HepG2 (cell line): ENCODE data around the gene LST1. TPM values are rescaled to one million over a fixed set of nuclear protein-coding genes. Genes with fewer than 3 reads are reported as not detected.

Experiments
- AKNA ChIP-seq: sonication (generic); formaldehyde crosslinking; IDR thresholded peaks from 2 replicates; pipeline ENCODE4 v1.4.0; 2020; ENCODE audit warnings: missing genetic modification reagents, borderline replicate concordance
- GRHL1 ChIP-seq: sonication (generic); formaldehyde crosslinking; conservative IDR thresholded peaks from 2 replicates; pipeline ENCODE4 v1.8.0; 2022; ENCODE audit warnings: missing genetic modification reagents
- POLR2AphosphoS5 ChIP-seq: IDR thresholded peaks from 2 replicates; pipeline ENCODE4 v1.6.1; 2012; ENCODE audit warnings: low read depth, low read length
- RFXAP ChIP-seq: sonication (generic); formaldehyde crosslinking; IDR thresholded peaks from 2 replicates; pipeline ENCODE4 v1.4.0; 2020; ENCODE audit warnings: missing genetic modification reagents, borderline replicate concordance
- RNF219 ChIP-seq: sonication (generic); formaldehyde crosslinking; IDR thresholded peaks from 2 replicates; pipeline ENCODE4 v1.5.0; 2020; ENCODE audit warnings: mild to moderate bottlenecking, missing genetic modification reagents
- SMC3 ChIP-seq: IDR thresholded peaks from 2 replicates; pipeline ENCODE4 v1.6.1; 2011; ENCODE audit warnings: low read length, improper control_type of control experiment
- ZBTB33 ChIP-seq: sonication (generic); formaldehyde crosslinking; IDR thresholded peaks from 2 replicates; pipeline ENCODE4 v1.4.0; 2020; ENCODE audit warnings: missing genetic modification reagents
- ZNF576 ChIP-seq: sonication (generic); formaldehyde crosslinking; IDR thresholded peaks from 2 replicates; pipeline ENCODE4 v1.4.0; 2020; ENCODE audit warnings: mild to moderate bottlenecking, missing genetic modification reagents
- ZNF784 ChIP-seq: sonication (generic); formaldehyde crosslinking; IDR thresholded peaks from 2 replicates; pipeline ENCODE4 v1.5.1; 2020; ENCODE audit warnings: missing genetic modification reagents, mild to moderate bottlenecking, borderline replicate concordance
- ZNF800 ChIP-seq: sonication (generic); formaldehyde crosslinking; IDR thresholded peaks from 2 replicates; pipeline ENCODE4 v1.4.0; 2020; ENCODE audit warnings: missing genetic modification reagents
- ZSCAN31 ChIP-seq: sonication (generic); formaldehyde crosslinking; IDR thresholded peaks from 2 replicates; pipeline ENCODE4 v1.5.0; 2020; ENCODE audit warnings: low read depth, mild to moderate bottlenecking, missing genetic modification reagents
- polyA plus RNA-seq, 8 experiments: library from polyadenylated mRNA; depleted of rRNA in 3 of 8; stranded (reverse) in 7 of 8; unstranded in 1 of 8; fragments of >200 nt; fragmentation: Illumina TruSeq in 4 of 8; extraction: Trizol in 4 of 8; gene quantifications; 2 replicates each; pipeline versions ENCODE4 v1.2.1 to v1.2.3, GENCODE V29; 2011 to 2016; ENCODE audit warnings: low read depth in 4 of 8, missing spikeins in 1 of 8, mixed read lengths in 1 of 8; ENCODE audit not compliant: insufficient read depth in 1 of 8
- total RNA-seq, 5 experiments: library from RNA; depleted of rRNA; stranded (reverse); fragments of >200 nt; fragmentation: Illumina TruSeq; extraction: Trizol; gene quantifications; 2 replicates each; pipeline ENCODE4 v1.2.3, GENCODE V29; 2016; ENCODE audit warnings: low read depth in 1 of 5

LST1 gene
- total and polyA plus RNA-seq, 2 of the 13 experiments (the other 11 are each of a cell fraction or from before 2014, with no cell fraction given), result not detected

- TF ChIP-seq ZNF784 (CRISPR knock-in tag) (peak; percentile 96), ZSCAN31 (peak; percentile 76; the same call in 1 of the 2 replicates), ZNF576 (CRISPR knock-in tag) (peak; percentile 41; the same call in 1 of the 2 replicates), RNF219 (CRISPR knock-in tag) (0 out of 2 replicates have a peak, but pooled peaks have one; percentile 82), ZNF800 (peak; percentile 39), POLR2AphosphoS5 (peak; percentile 97), ZBTB33 (peak; percentile 9; the same call in 1 of the 2 replicates), SMC3 (no peak), RFXAP (CRISPR knock-in tag) (peak; percentile 96), GRHL1 (CRISPR knock-in tag) (no peak), AKNA (peak; percentile 58; the same call in 1 of the 2 replicates)
Measured at GRCh38 chr6:31541658-31542521, 44.2 kb upstream of the LST1 start, which contains the start of gene DDX39B (continued).
